H1 (cell line): ENCODE results near the gene ZNF536. TPM values are rescaled to one million over a fixed set of nuclear protein-coding genes. Genes with fewer than 3 reads are reported as not detected.

Source experiments
- CTCF ChIA-PET: fragments of 300-600 bp; sonication (Branson Sonifier 250); formaldehyde crosslinking; loops from one replicate; lab custom pipeline; 2021; ENCODE audit not compliant: partially characterized antibody; lab: Charles Lee
- POLR2A ChIA-PET: fragments of 300-600 bp; sonication (Branson Sonifier 250); formaldehyde crosslinking; loops from one replicate; lab custom pipeline; 2021; ENCODE audit warnings: inconsistent platforms; ENCODE audit not compliant: partially characterized antibody; lab: Charles Lee
- DNase-seq, 2 experiments: peaks; one replicate each; pipeline versions ENCODE4 v3.0.0 to v3.0.0-alpha.2; 2010 to 2022; ENCODE audit warnings: low spot score in 2 of 2, low read depth in 1 of 2, mixed read lengths in 1 of 2
- FAIRE-seq: peaks from 2 replicates; lab custom pipeline; 2011; peaks lifted over from hg19 to GRCh38; lab: Jason Lieb, UNC
- H2AFZ ChIP-seq: 2 replicates; pipeline ENCODE4 v1.8.1; 2012; ENCODE audit warnings: low read length, inconsistent platforms
- H2AK5ac ChIP-seq: 2 replicates; pipeline ENCODE4 v1.6.1; 2013; ENCODE audit warnings: low read depth, low read length
- H2BK120ac ChIP-seq: replicated peaks from 2 replicates; pipeline ENCODE3; 2013; ENCODE audit warnings: low read depth, low read length, inconsistent platforms
- H2BK12ac ChIP-seq: 2 replicates; pipeline ENCODE4 v1.6.1; 2013; ENCODE audit warnings: low read depth, low read length
- H2BK15ac ChIP-seq: 2 replicates; pipeline ENCODE4 v1.6.1; 2013; ENCODE audit warnings: low read length
- H2BK20ac ChIP-seq: 2 replicates; pipeline ENCODE4 v1.6.1; 2013; ENCODE audit warnings: low read length
- H2BK5ac ChIP-seq: 2 replicates; pipeline ENCODE4 v1.6.1; 2013; ENCODE audit warnings: low read depth, low read length
- H3K14ac ChIP-seq: 2 replicates; pipeline ENCODE4 v1.6.1; 2013; ENCODE audit warnings: inconsistent platforms; ENCODE audit not compliant: insufficient read length
- H3K18ac ChIP-seq: 2 replicates; pipeline ENCODE4 v1.6.1; 2013; ENCODE audit warnings: low read length; ENCODE audit errors: extremely low read depth
- H3K23ac ChIP-seq: 2 replicates; pipeline ENCODE4 v1.6.1; 2013; ENCODE audit warnings: inconsistent platforms; ENCODE audit not compliant: insufficient read length
- H3K23me2 ChIP-seq: 2 replicates; pipeline ENCODE4 v1.6.1; 2013; ENCODE audit warnings: low read depth, low read length
- H3K27ac ChIP-seq: 2 replicates; pipeline ENCODE4 v1.6.1; 2011; ENCODE audit warnings: low read depth, low read length, inconsistent platforms
- H3K27me3 ChIP-seq, 4 experiments: replicated peaks in 1 of 4; 1 replicate in 1 of 4; 2 replicates in 3 of 4; pipeline versions ENCODE4 v1.6.1 to v1.8.1; 2011 to 2013; ENCODE audit warnings: low read length in 3 of 4, mild to moderate bottlenecking in 3 of 4, inconsistent platforms in 2 of 4, mixed read lengths in 2 of 4, moderate library complexity in 1 of 4; ENCODE audit not compliant: control insufficient read depth in 3 of 4, insufficient read depth in 3 of 4; ENCODE audit errors: extremely low read depth in 1 of 4
- H3K36me3 ChIP-seq, 4 experiments: 2 replicates each; pipeline versions ENCODE4 v1.6.1 to v1.8.1; 2011 to 2013; ENCODE audit warnings: mild to moderate bottlenecking in 4 of 4, low read length in 3 of 4, moderate library complexity in 2 of 4, control low read depth in 1 of 4, inconsistent platforms in 1 of 4; ENCODE audit not compliant: insufficient read depth in 4 of 4, control insufficient read depth in 2 of 4
- H3K4ac ChIP-seq: replicated peaks from 2 replicates; pipeline ENCODE3; 2013; ENCODE audit warnings: low read length, low read depth, mixed read lengths, inconsistent platforms; ENCODE audit not compliant: insufficient read length
- H3K4me1 ChIP-seq, 4 experiments: replicated peaks in 1 of 4; 1 replicate in 1 of 4; 2 replicates in 3 of 4; pipeline versions ENCODE4 v1.6.1 to v1.8.1; 2011 to 2013; ENCODE audit warnings: low read length in 3 of 4, inconsistent platforms in 2 of 4, mixed read lengths in 1 of 4; ENCODE audit not compliant: insufficient read depth in 4 of 4, control insufficient read depth in 3 of 4
- H3K4me2 ChIP-seq, 2 experiments: 2 replicates each; pipeline versions ENCODE4 v1.6.1 to v1.8.1; 2011 to 2013; ENCODE audit warnings: low read depth in 2 of 2, low read length in 2 of 2, control low read depth in 1 of 2, inconsistent platforms in 1 of 2, mild to moderate bottlenecking in 1 of 2; ENCODE audit not compliant: insufficient read depth in 1 of 2
- H3K4me3 ChIP-seq, 4 experiments: fragments of 200-600, 300-600 bp in 1 of 4; sonication (generic), shearing (Covaris generic), sonication (Bioruptor Twin) in 1 of 4; 2 replicates each; pipeline versions ENCODE4 v1.5.1 to v1.8.1; 2011 to 2016; ENCODE audit warnings: low read length in 4 of 4, low read depth in 3 of 4, control low read depth in 2 of 4, inconsistent platforms in 2 of 4, mild to moderate bottlenecking in 2 of 4, mixed read lengths in 1 of 4, moderate library complexity in 1 of 4; ENCODE audit not compliant: insufficient read depth in 2 of 4; ENCODE audit errors: extremely low read depth in 1 of 4
- H3K56ac ChIP-seq: replicated peaks from 2 replicates; pipeline ENCODE3; 2013; ENCODE audit warnings: low read depth, mild to moderate bottlenecking, mixed read lengths, low read length, inconsistent platforms; ENCODE audit not compliant: insufficient read length
- H3K79me1 ChIP-seq: 2 replicates; pipeline ENCODE4 v1.6.1; 2013; ENCODE audit warnings: low read depth, low read length, control low read depth
- H3K79me2 ChIP-seq, 2 experiments: 2 replicates each; pipeline versions ENCODE4 v1.6.1 to v1.8.1; 2012 to 2013; ENCODE audit warnings: low read length in 2 of 2, mild to moderate bottlenecking in 2 of 2, inconsistent platforms in 1 of 2; ENCODE audit not compliant: insufficient read depth in 2 of 2, control insufficient read depth in 1 of 2
- H3K9ac ChIP-seq, 4 experiments: replicated peaks in 1 of 4; 1 replicate in 1 of 4; 2 replicates in 3 of 4; pipeline versions ENCODE4 v1.6.1 to v1.8.1; 2011 to 2013; ENCODE audit warnings: low read depth in 3 of 4, low read length in 3 of 4, control low read depth in 2 of 4, mild to moderate bottlenecking in 2 of 4, moderate library complexity in 2 of 4, inconsistent platforms in 1 of 4; ENCODE audit errors: extremely low read depth in 1 of 4
- H3K9me3 ChIP-seq, 2 experiments: 2 replicates each; pipeline versions ENCODE4 v1.6.1 to v1.8.1; 2012 to 2013; ENCODE audit warnings: mild to moderate bottlenecking in 2 of 2, moderate library complexity in 2 of 2, control low read depth in 1 of 2, inconsistent platforms in 1 of 2, low read depth in 1 of 2, low read length in 1 of 2, mixed read lengths in 1 of 2; ENCODE audit not compliant: insufficient read depth in 2 of 2
- H4K20me1 ChIP-seq, 2 experiments: replicated peaks in 1 of 2; 2 replicates each; pipeline versions ENCODE3 to v1.8.1; 2011 to 2013; ENCODE audit warnings: inconsistent platforms in 2 of 2, low read length in 2 of 2, mild to moderate bottlenecking in 1 of 2; ENCODE audit not compliant: insufficient read depth in 2 of 2, control insufficient read depth in 1 of 2
- H4K5ac ChIP-seq: 2 replicates; pipeline ENCODE4 v1.6.1; 2013; ENCODE audit warnings: low read length, low read depth, mixed read lengths, inconsistent platforms; ENCODE audit not compliant: insufficient read length
- H4K8ac ChIP-seq: 2 replicates; pipeline ENCODE4 v1.8.0; 2013; ENCODE audit warnings: mild to moderate bottlenecking, moderate library complexity, low read length, inconsistent platforms; ENCODE audit not compliant: insufficient read depth; ENCODE audit errors: extremely low read depth
- H4K91ac ChIP-seq: replicated peaks from 2 replicates; pipeline ENCODE3; 2013; ENCODE audit warnings: low read length, mixed read lengths, inconsistent platforms; ENCODE audit not compliant: insufficient read length
- RBBP5 ChIP-seq: IDR thresholded peaks from 2 replicates; pipeline ENCODE4 v1.7.1; 2012; ENCODE audit warnings: low read depth, mild to moderate bottlenecking, inconsistent platforms, low read length, moderate library complexity, borderline replicate concordance
- RNF2 ChIP-seq: fragments of 200-900, 300-1000 bp; sonication (generic); IDR thresholded peaks from 2 replicates; pipeline ENCODE4 v1.7.1; 2016; ENCODE audit warnings: borderline replicate concordance, low read depth, mild to moderate bottlenecking, antibody characterized with exemption, low read length; ENCODE audit not compliant: poor library complexity, severe bottlenecking; ENCODE audit errors: missing control alignments
- SUZ12 ChIP-seq: fragments of 200-600 bp; sonication (generic); IDR thresholded peaks from 2 replicates; pipeline ENCODE4 v1.6.1; 2012; ENCODE audit warnings: mild to moderate bottlenecking, inconsistent platforms, low read length, moderate library complexity, mixed read lengths
- USF2 ChIP-seq: IDR thresholded peaks from 2 replicates; pipeline ENCODE4 v1.6.1; 2011; ENCODE audit warnings: low read length, improper control_type of control experiment
- WGBS, 2 experiments: shearing (Covaris generic) in 1 of 2; methylation state at CpG; one replicate each; pipeline versions ENCODE4 v1.1.6 to v1.1.7; 2013 to 2015; ENCODE audit warnings: low lambda C conversion rate in 2 of 2, mixed read lengths in 2 of 2, inconsistent platforms in 1 of 2, low coverage in 1 of 2, missing lambda C conversion rate in 1 of 2; ENCODE audit not compliant: insufficient replicate concordance in 2 of 2, insufficient coverage in 1 of 2, insufficient read length in 1 of 2; ENCODE audit errors: extremely low coverage in 1 of 2, missing lambda C conversion rate in 1 of 2; 5-methylcytosine and 5-hydroxymethylcytosine counted together
- polyA plus RNA-seq, 7 experiments: library from polyadenylated mRNA; depleted of rRNA in 3 of 7; stranded (reverse) in 5 of 7; unstranded in 2 of 7; fragments of >200 nt in 5 of 7; fragments of 200-250 nt in 2 of 7; gene quantifications; 1 replicate in 5 of 7; 2 replicates in 1 of 7; 4 replicates in 1 of 7; pipeline versions ENCODE4 v1.2.1 to v1.2.3, GENCODE V29; 2011 to 2013; ENCODE audit warnings: missing spikeins in 2 of 7, mixed read lengths in 2 of 7
- total RNA-seq: library from RNA; stranded (reverse); fragmentation: NEBNext Ultra II Directional; extraction: Animal tissue kit (Norgen Biotek cat#: 25700); gene quantifications from 2 replicates; pipeline ENCODE4 v1.2.1, GENCODE V29; 2021
- TF ChIP-seq, protein P1 (sequence below), 3 experiments: IDR thresholded peaks; 1 replicate in 2 of 3; 2 replicates in 1 of 3; pipeline versions ENCODE4 v1.5.1 to v1.6.1; 2011; ENCODE audit warnings: low read length in 3 of 3, mild to moderate bottlenecking in 3 of 3, inconsistent platforms in 2 of 3, low read depth in 1 of 3, moderate library complexity in 1 of 3; ENCODE audit not compliant: insufficient read depth in 1 of 3; ENCODE audit errors: control extremely low read depth in 1 of 3

Gene ZNF536
- total and polyA plus RNA-seq, 2 of the 8 experiments (the other 6 are each of a cell fraction or from before 2014, with no cell fraction given): 0.09 to 0.11 TPM

DNA sequence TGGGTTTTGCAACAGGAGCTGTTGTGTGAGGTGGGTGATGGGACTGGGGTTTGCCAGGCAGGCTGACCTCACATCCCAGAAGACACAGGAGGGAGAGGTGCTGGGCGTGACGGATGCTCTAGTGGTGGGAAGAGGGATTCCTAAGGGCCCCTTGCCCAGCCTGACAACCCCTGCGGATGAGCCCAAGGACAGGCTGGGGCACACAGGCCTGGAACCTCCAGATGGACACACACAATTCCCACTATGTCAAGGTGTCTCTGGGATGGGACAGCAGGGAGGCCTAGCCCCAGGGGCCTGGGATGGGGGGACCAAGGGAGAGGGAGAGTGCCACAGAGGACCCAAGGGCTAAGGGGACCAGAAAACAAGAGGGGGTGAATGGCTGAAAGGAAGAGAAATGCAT lies 191.5 kb downstream of the ZNF536 start:
- peak overlapping the region; percentile 34; the same call in 1 of the 2 replicates for H2BK20ac ChIP-seq
- peak overlapping the region; percentile 49 for H3K4ac ChIP-seq
- no peak overlapping the region for H3K56ac ChIP-seq
- H2BK15ac ChIP-seq: no peak overlapping the region
- DNase-seq (no peak), FAIRE-seq (no peak)
- no peaks in the 10 kb centered on the region for H4K20me1 ChIP-seq
- H2AK5ac ChIP-seq: no peak overlapping the region
- no peak overlapping the region for H3K27ac ChIP-seq
- peak overlapping the region; percentile 92; the same call in 1 of the 2 replicates for H2BK12ac ChIP-seq
- H3K4me1 ChIP-seq: peaks cover 5 to 22% (median 13%) of the 10 kb centered on the region in 4 experiments
- no peak overlapping the region for H3K4me2 ChIP-seq
- H3K27me3 ChIP-seq: no peaks in the 10 kb centered on the region
- no peak overlapping the region; the same call in 1 of the 2 replicates for H4K8ac ChIP-seq
- TF ChIP-seq RBBP5 (no peak), USF2 (no peak), SUZ12 (no peak), RNF2 (no peak)
- TF ChIP-seq, protein P1, sequence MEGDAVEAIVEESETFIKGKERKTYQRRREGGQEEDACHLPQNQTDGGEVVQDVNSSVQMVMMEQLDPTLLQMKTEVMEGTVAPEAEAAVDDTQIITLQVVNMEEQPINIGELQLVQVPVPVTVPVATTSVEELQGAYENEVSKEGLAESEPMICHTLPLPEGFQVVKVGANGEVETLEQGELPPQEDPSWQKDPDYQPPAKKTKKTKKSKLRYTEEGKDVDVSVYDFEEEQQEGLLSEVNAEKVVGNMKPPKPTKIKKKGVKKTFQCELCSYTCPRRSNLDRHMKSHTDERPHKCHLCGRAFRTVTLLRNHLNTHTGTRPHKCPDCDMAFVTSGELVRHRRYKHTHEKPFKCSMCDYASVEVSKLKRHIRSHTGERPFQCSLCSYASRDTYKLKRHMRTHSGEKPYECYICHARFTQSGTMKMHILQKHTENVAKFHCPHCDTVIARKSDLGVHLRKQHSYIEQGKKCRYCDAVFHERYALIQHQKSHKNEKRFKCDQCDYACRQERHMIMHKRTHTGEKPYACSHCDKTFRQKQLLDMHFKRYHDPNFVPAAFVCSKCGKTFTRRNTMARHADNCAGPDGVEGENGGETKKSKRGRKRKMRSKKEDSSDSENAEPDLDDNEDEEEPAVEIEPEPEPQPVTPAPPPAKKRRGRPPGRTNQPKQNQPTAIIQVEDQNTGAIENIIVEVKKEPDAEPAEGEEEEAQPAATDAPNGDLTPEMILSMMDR (IDR thresholded peaks at IDR 0.05; ENCODE audit: control extremely low read depth in 1 of 3, insufficient read depth in 1 of 3, low read depth in 1 of 3, low read length in 3 of 3): peak in 1 of 3 experiments; percentile 1; a peak in 1 of 4 replicates
- POLR2A ChIA-PET: no interaction called here
- WGBS, 2 experiments: 94% methylated on average over 2 of the region's 3 CpGs; no CpG with 5 or more reads in 1 of the 2 experiments
- H3K79me2 ChIP-seq: no peaks in the 10 kb centered on the region
- no peaks in the 10 kb centered on the region for H3K9me3 ChIP-seq
- CTCF ChIA-PET: no interaction called here
- no peak overlapping the region for H3K9ac ChIP-seq
- no peaks in the 10 kb centered on the region for H3K79me1 ChIP-seq
- no peak overlapping the region for H3K14ac ChIP-seq
- no peak overlapping the region for H3K23ac ChIP-seq
- no peak overlapping the region for H2BK5ac ChIP-seq
- H2AFZ ChIP-seq: no peak overlapping the region
- H4K91ac ChIP-seq: no peak overlapping the region
- H3K23me2 ChIP-seq: no peaks in the 10 kb centered on the region
- H2BK120ac ChIP-seq: peak overlapping the region; percentile 15
- no peak overlapping the region for H3K18ac ChIP-seq
- no peaks in the 10 kb centered on the region for H3K36me3 ChIP-seq
- no peak overlapping the region for H3K4me3 ChIP-seq
- no peak overlapping the region for H4K5ac ChIP-seq
